Neuronal stem cell (in vitro differentiated cells): ENCODE measurements around the gene MORN5.

Experiments
- DNase-seq: peaks from one replicate; pipeline ENCODE4 v3.0.0-alpha.2; 2013; ENCODE audit warnings: low spot score
- H2AFZ ChIP-seq: one replicate; pipeline ENCODE4 v1.6.1; 2013; ENCODE audit warnings: mild to moderate bottlenecking, low read length, inconsistent platforms
- H2AK5ac ChIP-seq: 2 replicates; pipeline ENCODE4 v1.6.1; 2013; ENCODE audit warnings: low read depth, mild to moderate bottlenecking, inconsistent platforms, low read length, moderate library complexity, mixed read lengths
- H2BK120ac ChIP-seq: 2 replicates; pipeline ENCODE4 v1.6.1; 2013; ENCODE audit warnings: low read depth, mild to moderate bottlenecking, inconsistent platforms, low read length, moderate library complexity, mixed read lengths
- H2BK12ac ChIP-seq: one replicate; pipeline ENCODE4 v1.6.1; 2013; ENCODE audit warnings: low read length, inconsistent platforms
- H2BK15ac ChIP-seq: 2 replicates; pipeline ENCODE4 v1.6.1; 2013; ENCODE audit warnings: mild to moderate bottlenecking, low read length, inconsistent platforms, mixed read lengths
- H2BK5ac ChIP-seq: one replicate; pipeline ENCODE4 v1.6.1; 2013; ENCODE audit warnings: inconsistent platforms, mild to moderate bottlenecking, low read length, moderate library complexity
- H3K14ac ChIP-seq: one replicate; pipeline ENCODE4 v1.6.1; 2013; ENCODE audit warnings: low read length, inconsistent platforms
- H3K18ac ChIP-seq: 2 replicates; pipeline ENCODE4 v1.6.1; 2013; ENCODE audit warnings: low read length, inconsistent platforms
- H3K23ac ChIP-seq: 2 replicates; pipeline ENCODE4 v1.6.1; 2013; ENCODE audit warnings: low read depth, mild to moderate bottlenecking, mixed read lengths, low read length, inconsistent platforms; ENCODE audit not compliant: poor library complexity
- H3K27ac ChIP-seq: replicated peaks from 3 replicates; pipeline ENCODE4 v1.5.1; 2013; ENCODE audit warnings: low read length, inconsistent platforms
- H3K27me3 ChIP-seq, 3 experiments: 2 replicates each; pipeline ENCODE4 v1.6.1; 2013; ENCODE audit warnings: low read length in 3 of 3, mild to moderate bottlenecking in 2 of 3, inconsistent platforms in 1 of 3, low read depth in 1 of 3, mixed read lengths in 1 of 3, moderate library complexity in 1 of 3; ENCODE audit not compliant: control insufficient read depth in 3 of 3, insufficient read depth in 3 of 3
- H3K36me3 ChIP-seq, 2 donors: replicated peaks in 1 of 2; 2 replicates each; pipeline ENCODE4 v1.6.1; 2013; ENCODE audit warnings: low read length in 2 of 2; ENCODE audit not compliant: control insufficient read depth in 2 of 2, insufficient read depth in 2 of 2
- H3K4ac ChIP-seq: 2 replicates; pipeline ENCODE4 v1.6.1; 2013; ENCODE audit warnings: inconsistent platforms, mild to moderate bottlenecking, low read length, moderate library complexity
- H3K4me1 ChIP-seq, 2 donors: 1 replicate in 1 of 2; 2 replicates in 1 of 2; pipeline ENCODE4 v1.6.1; 2013; ENCODE audit warnings: low read length in 2 of 2, low read depth in 1 of 2; ENCODE audit not compliant: control insufficient read depth in 2 of 2, insufficient read depth in 1 of 2
- H3K4me2 ChIP-seq: one replicate; pipeline ENCODE4 v1.6.1; 2013; ENCODE audit warnings: mild to moderate bottlenecking, low read length, inconsistent platforms; ENCODE audit not compliant: insufficient read depth, poor library complexity, severe bottlenecking
- H3K4me3 ChIP-seq, 2 donors: 2 replicates each; pipeline ENCODE4 v1.5.1; 2013; ENCODE audit warnings: low read length in 2 of 2, mild to moderate bottlenecking in 2 of 2, inconsistent platforms in 1 of 2, moderate library complexity in 1 of 2
- H3K79me1 ChIP-seq: one replicate; pipeline ENCODE4 v1.6.1; 2013; ENCODE audit warnings: low read depth, mild to moderate bottlenecking, inconsistent platforms, low read length, moderate library complexity
- H3K9ac ChIP-seq: one replicate; pipeline ENCODE4 v1.6.1; 2013; ENCODE audit warnings: mild to moderate bottlenecking, low read depth, low read length, inconsistent platforms; ENCODE audit not compliant: poor library complexity
- H3K9me3 ChIP-seq, 2 donors: replicated peaks in 1 of 2; 2 replicates each; pipeline versions ENCODE3 to v1.6.1; 2013; ENCODE audit warnings: low read length in 2 of 2, mild to moderate bottlenecking in 2 of 2, inconsistent platforms in 1 of 2, low read depth in 1 of 2, mixed read lengths in 1 of 2, moderate library complexity in 1 of 2; ENCODE audit not compliant: control insufficient read depth in 2 of 2, insufficient read depth in 1 of 2
- H4K8ac ChIP-seq: one replicate; pipeline ENCODE4 v1.6.1; 2013; ENCODE audit warnings: low read depth, mild to moderate bottlenecking, inconsistent platforms, low read length, moderate library complexity
- H4K91ac ChIP-seq: one replicate; pipeline ENCODE4 v1.6.1; 2013; ENCODE audit warnings: low read length, low read depth, mild to moderate bottlenecking, inconsistent platforms; ENCODE audit not compliant: poor library complexity
- WGBS, 2 donors: extraction: QIAGEN DNeasy Blood & Tissue Kit; methylation state at CpG; one replicate each; pipeline ENCODE4 v1.1.7; 2013; ENCODE audit warnings: missing lambda C conversion rate in 2 of 2, mixed read lengths in 1 of 2; ENCODE audit not compliant: insufficient read length in 2 of 2, insufficient replicate concordance in 1 of 2; ENCODE audit errors: extremely low coverage in 2 of 2; 5-methylcytosine and 5-hydroxymethylcytosine counted together

Gene MORN5

DNA sequence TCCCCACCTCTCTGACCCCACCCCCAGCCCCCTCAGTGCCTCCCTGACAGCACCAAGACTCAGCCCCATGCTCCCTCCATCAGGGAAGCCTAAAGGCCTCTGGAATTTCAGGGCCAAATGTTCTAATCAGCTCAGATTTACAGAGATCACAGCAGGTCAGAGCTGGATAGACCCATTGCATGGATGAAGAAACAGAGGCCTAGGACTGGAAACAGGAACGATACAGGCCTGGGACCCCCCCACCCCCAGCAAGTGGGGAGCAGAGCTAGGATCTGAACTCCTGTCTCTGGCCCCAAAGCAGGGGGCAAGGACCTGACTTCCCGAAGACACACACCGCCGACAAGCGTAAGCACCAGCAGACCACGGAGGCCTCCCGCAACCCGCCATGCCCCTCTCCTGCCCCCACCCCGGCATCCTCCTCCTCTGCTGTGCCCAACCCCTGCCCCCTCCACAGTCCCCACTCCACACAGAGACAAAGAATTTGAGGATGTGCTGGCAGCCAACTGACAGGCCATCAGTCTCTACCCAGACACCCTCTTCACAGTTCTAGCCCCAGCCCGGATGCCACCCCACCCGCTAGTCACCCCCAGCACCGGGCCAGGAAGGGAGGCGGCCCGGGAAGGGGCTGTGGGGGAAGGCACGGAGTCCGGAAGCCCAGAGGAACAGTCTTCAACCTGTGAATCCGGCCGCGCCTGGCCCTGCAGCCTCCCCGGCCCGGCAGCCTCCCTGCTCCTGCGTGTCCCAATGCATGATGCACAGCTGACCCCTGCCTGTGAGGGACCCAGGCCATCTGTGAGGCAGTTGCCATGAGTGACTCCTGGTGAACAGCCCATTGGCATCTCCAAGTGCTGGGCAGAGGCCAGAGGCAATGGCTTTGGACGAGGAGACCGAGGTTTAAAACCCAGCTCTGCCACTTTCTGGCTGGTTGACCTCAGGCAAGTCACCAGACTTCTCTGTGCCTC, 31.4 kb upstream of the MORN5 start:
- no peak overlapping the region for H3K14ac ChIP-seq
- no peak overlapping the region for H2AFZ ChIP-seq
- peak overlapping the region; percentile 60 for H3K18ac ChIP-seq
- no peak overlapping the region for H3K27ac ChIP-seq
- no peak overlapping the region for H3K4me3 ChIP-seq
- no peak overlapping the region for H3K4me2 ChIP-seq
- no peaks in the 10 kb centered on the region for H3K9me3 ChIP-seq
- no peak overlapping the region for H2BK12ac ChIP-seq
- no peak overlapping the region for H2BK15ac ChIP-seq
- H4K91ac ChIP-seq: no peak overlapping the region
- WGBS, 2 donors: no CpG with 5 or more reads among the region's 24 CpGs
- H3K79me1 ChIP-seq: no peaks in the 10 kb centered on the region
- no peaks in the 10 kb centered on the region for H3K36me3 ChIP-seq
- no peak overlapping the region for H4K8ac ChIP-seq
- H3K23ac ChIP-seq: peak overlapping the region; percentile 69
- no peak overlapping the region for H2AK5ac ChIP-seq
- no peak overlapping the region for H2BK120ac ChIP-seq
- H3K4ac ChIP-seq: no peak overlapping the region
- DNase-seq: no peak
- H3K9ac ChIP-seq: no peak overlapping the region
- H3K27me3 ChIP-seq: peaks cover 4 to 79% (median 67%) of the 10 kb centered on the region in 3 experiments
- peaks cover 18 to 20% of the 10 kb centered on the region in 2 donors for H3K4me1 ChIP-seq
- no peak overlapping the region for H2BK5ac ChIP-seq

DNA sequence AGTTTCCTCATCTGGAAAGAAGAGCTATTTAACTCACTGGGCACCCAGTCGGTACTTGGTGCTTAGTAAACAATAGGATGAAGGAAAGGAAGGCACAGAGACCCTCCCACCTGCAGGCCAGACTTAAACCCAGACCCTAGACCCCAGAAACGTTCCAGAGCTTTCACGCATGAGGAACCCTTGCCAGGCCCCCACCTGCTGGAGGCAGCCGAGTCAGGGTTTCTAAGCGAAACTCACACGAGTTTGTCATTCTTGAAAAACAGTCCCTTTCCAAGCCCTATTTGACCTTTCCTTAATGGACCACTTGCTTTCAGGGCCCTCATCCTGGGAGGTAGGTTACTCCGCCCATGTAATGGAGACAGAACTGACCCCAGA, 30.8 kb upstream of the MORN5 start:
- H4K91ac ChIP-seq: no peak overlapping the region
- no peaks in the 10 kb centered on the region for H3K36me3 ChIP-seq
- H2BK15ac ChIP-seq: no peak overlapping the region
- no peaks in the 10 kb centered on the region for H3K79me1 ChIP-seq
- H3K23ac ChIP-seq: no peak overlapping the region
- H2BK120ac ChIP-seq: no peak overlapping the region
- no peak overlapping the region for H2BK12ac ChIP-seq
- no peak overlapping the region for H2BK5ac ChIP-seq
- no CpG with 5 or more reads among the region's 7 CpGs for WGBS, 2 donors
- H4K8ac ChIP-seq: no peak overlapping the region
- no peak overlapping the region for H2AK5ac ChIP-seq
- H3K9me3 ChIP-seq: no peaks in the 10 kb centered on the region
- H3K27me3 ChIP-seq: peaks cover 4 to 85% (median 74%) of the 10 kb centered on the region in 3 experiments
- H3K4me1 ChIP-seq: peaks cover 18 to 20% of the 10 kb centered on the region in 2 donors
- H3K9ac ChIP-seq: no peak overlapping the region
- no peak overlapping the region for H2AFZ ChIP-seq
- no peak overlapping the region for H3K4me2 ChIP-seq
- H3K18ac ChIP-seq: no peak overlapping the region
- DNase-seq: no peak
- H3K4me3 ChIP-seq: no peak overlapping the region
- H3K4ac ChIP-seq: no peak overlapping the region
- no peak overlapping the region for H3K14ac ChIP-seq
- no peak overlapping the region for H3K27ac ChIP-seq

DNA sequence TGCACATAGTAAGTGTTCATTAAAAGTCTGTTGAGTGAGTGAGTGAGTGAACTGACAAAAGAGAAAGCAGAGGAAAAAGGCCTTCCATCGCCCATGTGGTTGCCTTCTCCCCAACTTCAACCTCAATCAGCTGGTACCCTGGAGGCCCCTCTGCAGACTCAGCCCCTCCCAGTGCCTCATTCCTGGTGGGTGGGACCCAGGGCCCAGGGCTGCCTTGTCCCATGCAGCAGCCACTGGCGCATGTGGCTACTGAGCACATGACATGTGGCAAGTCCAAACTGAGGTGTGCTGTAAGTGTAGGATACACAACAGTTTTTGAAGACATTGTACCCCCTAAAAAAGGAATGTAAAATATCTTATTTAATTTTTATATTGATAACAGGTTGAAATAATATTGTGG, 29.7 kb upstream of the MORN5 start:
- H3K79me1 ChIP-seq: no peaks in the 10 kb centered on the region
- no peak overlapping the region for H2BK120ac ChIP-seq
- H2BK5ac ChIP-seq: no peak overlapping the region
- H4K91ac ChIP-seq: no peak overlapping the region
- no peak overlapping the region for H2BK12ac ChIP-seq
- no peak overlapping the region for H3K4me3 ChIP-seq
- no peak overlapping the region for H3K27ac ChIP-seq
- no peaks in the 10 kb centered on the region for H3K9me3 ChIP-seq
- H3K4me2 ChIP-seq: no peak overlapping the region
- H3K27me3 ChIP-seq: peaks cover 4 to 86% (median 79%) of the 10 kb centered on the region in 3 experiments
- H2AK5ac ChIP-seq: no peak overlapping the region
- H3K23ac ChIP-seq: peak overlapping the region; percentile 17
- H3K9ac ChIP-seq: no peak overlapping the region
- H4K8ac ChIP-seq: no peak overlapping the region
- no peak overlapping the region for H2BK15ac ChIP-seq
- no peaks in the 10 kb centered on the region for H3K36me3 ChIP-seq
- no CpG with 5 or more reads among the region's 2 CpGs for WGBS, 2 donors
- H3K14ac ChIP-seq: no peak overlapping the region
- peaks cover 25 to 26% of the 10 kb centered on the region in 2 donors for H3K4me1 ChIP-seq
- H3K18ac ChIP-seq: no peak overlapping the region
- no peak overlapping the region for H2AFZ ChIP-seq
- no peak for DNase-seq
- no peak overlapping the region for H3K4ac ChIP-seq

GRCh38 chr9:122130837-122131236, 28.9 kb upstream of the MORN5 start:
- Histone ChIP-seq H2BK120ac (no peak overlapping the region), H3K27me3 (peaks cover 4 to 79% (median 79%) of the 10 kb centered on the region in 3 experiments)

More at GRCh38 chr9:122130837-122131236, 28.9 kb upstream of the MORN5 start:
- Histone ChIP-seq H2AK5ac (no peak overlapping the region), H2AFZ (no peak overlapping the region), H3K23ac (no peak overlapping the region), H4K8ac (no peak overlapping the region), H3K36me3 (no peaks in the 10 kb centered on the region), H2BK15ac (no peak overlapping the region), H3K4me2 (no peak overlapping the region), H3K9me3 (no peaks in the 10 kb centered on the region), H3K79me1 (no peaks in the 10 kb centered on the region), H3K14ac (no peak overlapping the region), H2BK12ac (peak overlapping the region; percentile 44), H4K91ac (no peak overlapping the region), H3K9ac (no peak overlapping the region), H2BK5ac (no peak overlapping the region), H3K4ac (no peak overlapping the region), H3K4me3 (no peak overlapping the region), H3K4me1 (peaks cover 22 to 25% of the 10 kb centered on the region in 2 donors), H3K18ac (no peak overlapping the region), H3K27ac (no peak overlapping the region)
- no peak for DNase-seq
- WGBS, 2 donors: no CpG with 5 or more reads among the region's 4 CpGs
